ENCODE results near the gene DYNC1H1. TPM values are rescaled to one million over a fixed set of nuclear protein-coding genes. Genes with fewer than 3 reads are reported as not detected.

The DYNC1H1 gene
- polyA plus RNA-seq (ENCODE audit: insufficient read depth in 1 of 5, insufficient read length in 5 of 5, low replicate concordance in 1 of 5) = 100 to 1,000 TPM; 266 to 332 (median 277) TPM
- long read RNA-seq, donor 1, partial matches to known transcripts = 81 of 83 reads
- long read RNA-seq, donor 1, other reads (novel, unspliced or antisense) = 0 of 83 reads
- long read RNA-seq, donor 2, partial matches to known transcripts = 24 of 28 reads
- long read RNA-seq, donor 2, other reads (novel, unspliced or antisense) = 0 of 28 reads
- long read RNA-seq, donor 3, partial matches to known transcripts = 25 of 32 reads
- long read RNA-seq, donor 3, other reads (novel, unspliced or antisense) = 0 of 32 reads
- long read RNA-seq, donor 4, full-length matches to known transcripts = 9 of 59 reads
- long read RNA-seq, donor 4, partial matches to known transcripts = 50 of 59 reads
- long read RNA-seq, donor 4, other reads (novel, unspliced or antisense) = 0 of 59 reads
- long read RNA-seq, donor 5, full-length matches to known transcripts = 12 of 85 reads
- long read RNA-seq, donor 5, partial matches to known transcripts = 73 of 85 reads
- long read RNA-seq, donor 5, other reads (novel, unspliced or antisense) = 0 of 85 reads
- long read RNA-seq, donor 6, partial matches to known transcripts = 60 of 69 reads
- long read RNA-seq, donor 6, other reads (novel, unspliced or antisense) = 0 of 69 reads
- long read RNA-seq, donor 7, partial matches to known transcripts = 92 of 99 reads
- long read RNA-seq, donor 7, other reads (novel, unspliced or antisense) = 0 of 99 reads
- long read RNA-seq, donor 8, partial matches to known transcripts = 10 of 13 reads
- long read RNA-seq, donor 8, other reads (novel, unspliced or antisense) = 0 of 13 reads

DNA sequence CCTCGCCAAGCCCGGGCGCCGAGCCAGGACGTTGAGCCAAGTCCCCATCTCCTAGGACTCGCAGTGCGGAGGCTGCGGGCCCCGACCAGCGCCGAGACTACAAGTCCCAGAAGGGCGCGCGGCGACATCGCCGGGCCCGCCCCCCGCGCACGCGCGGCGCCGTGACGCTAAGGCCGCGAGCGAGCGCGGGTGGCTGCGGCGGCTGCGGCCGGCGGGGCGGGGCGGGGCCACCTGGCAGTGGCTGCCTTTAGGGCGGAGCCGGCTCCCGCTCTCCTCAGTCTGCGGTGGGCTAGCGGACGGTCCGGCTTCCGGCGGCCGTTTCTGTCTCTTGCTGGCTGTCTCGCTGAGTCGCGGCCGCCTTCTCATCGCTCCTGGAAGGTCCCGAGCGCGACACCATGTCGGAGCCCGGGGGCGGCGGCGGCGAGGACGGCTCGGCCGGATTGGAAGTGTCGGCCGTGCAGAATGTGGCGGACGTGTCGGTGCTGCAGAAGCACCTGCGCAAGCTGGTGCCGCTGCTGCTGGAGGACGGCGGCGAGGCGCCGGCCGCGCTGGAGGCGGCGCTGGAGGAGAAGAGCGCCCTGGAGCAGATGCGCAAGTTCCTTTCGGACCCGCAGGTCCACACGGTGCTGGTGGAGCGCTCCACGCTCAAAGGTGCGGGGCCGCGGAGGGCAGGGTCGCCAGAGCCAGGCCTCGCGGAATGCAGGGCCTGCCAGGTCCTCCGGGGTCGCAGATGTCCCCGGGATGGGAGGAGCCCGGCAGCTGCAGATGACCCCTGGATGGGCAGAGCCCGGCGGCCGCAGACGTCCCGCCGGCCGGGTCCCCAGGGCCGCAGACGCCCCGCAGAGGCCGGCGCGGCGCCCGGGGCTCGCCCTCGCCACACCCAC is at the start of gene DYNC1H1:
TSS of gene DYNC1H1 (plus strand) at position 277 of the 884 bp plus-strand sequence. CDS start at position 396, 119 bp downstream.
- DNase-seq = peak; percentile 96 to 98

DNA sequence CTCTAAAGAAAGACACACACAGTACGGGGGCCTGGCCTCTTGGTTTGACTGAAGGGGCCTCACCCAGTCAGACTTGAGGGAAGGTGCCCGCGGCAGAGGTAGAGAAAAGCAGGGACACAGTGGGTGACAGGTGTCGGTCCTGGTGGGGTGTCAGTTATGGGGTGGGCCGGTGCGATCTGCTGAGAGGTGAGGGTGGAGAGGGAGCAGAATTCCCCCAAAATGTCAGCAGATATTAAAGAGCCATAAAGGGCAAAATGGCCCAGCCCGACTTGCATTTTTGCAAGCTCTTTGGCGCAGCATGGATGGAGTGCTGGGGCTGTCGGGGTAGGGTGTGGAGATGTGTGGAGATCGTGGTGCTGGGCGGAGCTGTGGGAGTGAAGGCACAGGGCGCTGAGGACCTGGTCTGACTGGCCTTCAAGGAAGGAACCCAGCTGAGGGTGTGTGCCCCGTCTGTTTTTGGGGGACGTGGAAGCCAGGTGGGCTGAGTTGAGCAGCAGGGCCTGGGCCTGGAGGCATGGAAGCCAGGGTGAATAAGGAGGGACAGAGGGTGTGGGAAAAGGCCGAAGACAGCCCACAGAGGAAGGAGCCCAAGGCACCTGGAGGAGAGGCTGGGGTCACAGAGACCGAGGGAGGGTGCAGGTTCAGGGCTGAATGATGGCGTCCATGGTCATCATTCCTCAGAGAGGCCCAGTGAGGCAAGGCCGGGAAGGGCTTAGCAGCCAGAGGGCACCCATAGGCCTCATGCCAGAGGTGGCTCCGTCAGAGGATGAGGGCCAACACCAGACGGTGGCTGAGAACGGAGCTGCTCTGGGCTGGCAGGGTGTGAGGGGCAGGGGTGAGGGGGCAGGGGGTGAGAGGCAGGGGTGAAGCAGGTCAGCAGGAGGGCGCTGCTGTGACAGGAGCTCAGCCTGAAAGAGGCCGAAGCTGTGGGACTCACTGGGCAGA is 48.2 kb upstream of the DYNC1H1 start:
- DNase-seq = no peak

DNA sequence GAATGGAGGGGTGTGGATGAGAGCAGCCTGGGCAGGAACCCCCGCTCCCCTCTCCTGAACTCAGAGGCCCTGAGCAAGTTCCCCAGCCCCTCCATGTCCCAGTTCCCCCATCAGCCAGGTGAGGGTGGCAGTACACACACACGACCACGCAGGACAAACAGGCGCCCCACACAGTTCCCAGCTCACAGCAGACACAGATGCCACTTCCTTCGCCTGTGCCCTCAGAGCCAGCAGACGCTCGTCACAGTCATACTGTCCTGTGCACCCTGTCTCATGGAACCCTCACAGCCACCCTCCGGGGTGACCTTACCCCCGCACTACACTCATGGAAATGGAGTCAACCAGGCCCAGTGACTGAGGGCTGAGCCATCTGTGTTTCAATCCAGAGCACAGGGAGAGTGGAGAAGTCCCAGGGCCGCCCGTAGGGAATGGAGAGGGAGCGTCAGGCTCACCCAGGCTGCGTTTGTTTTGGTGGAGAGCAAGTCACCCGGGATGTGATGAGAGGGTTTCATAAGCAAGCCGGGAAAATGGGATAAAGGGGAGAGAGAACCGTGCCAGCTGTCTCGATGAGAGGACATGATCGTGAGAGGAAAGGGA is 47.5 kb upstream of the DYNC1H1 start:
- DNase-seq = no peak

DNA sequence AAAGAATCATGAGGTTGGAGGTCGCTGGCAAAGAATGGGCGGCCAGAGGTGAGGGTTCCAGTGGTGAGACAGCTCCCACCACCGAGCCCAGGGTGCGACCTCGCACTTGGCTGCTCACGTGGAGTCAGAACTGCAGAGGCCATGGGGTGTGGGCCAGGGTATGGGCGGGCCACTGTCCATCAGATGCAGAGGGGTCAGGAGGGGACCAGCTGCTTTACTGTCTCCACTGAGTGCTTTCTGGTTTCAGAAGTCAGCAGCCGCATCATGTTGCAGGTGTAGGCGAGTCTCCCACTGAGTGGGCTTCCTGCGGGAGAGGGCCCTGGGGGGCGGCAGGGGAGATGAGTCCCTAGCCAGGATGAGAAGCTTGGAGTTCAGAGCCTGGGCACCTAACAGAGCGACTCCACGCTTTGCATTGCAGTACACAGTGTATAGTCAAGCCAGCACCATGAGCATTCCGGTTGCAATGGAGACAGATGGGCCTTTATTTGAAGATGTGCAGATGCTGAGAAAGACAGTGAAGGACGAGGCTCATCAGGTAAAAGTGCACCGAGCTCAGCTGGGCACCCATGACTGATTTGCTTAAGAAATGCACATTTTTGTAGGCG is 46.9 kb upstream of the DYNC1H1 start:
- DNase-seq = no peak

DNA sequence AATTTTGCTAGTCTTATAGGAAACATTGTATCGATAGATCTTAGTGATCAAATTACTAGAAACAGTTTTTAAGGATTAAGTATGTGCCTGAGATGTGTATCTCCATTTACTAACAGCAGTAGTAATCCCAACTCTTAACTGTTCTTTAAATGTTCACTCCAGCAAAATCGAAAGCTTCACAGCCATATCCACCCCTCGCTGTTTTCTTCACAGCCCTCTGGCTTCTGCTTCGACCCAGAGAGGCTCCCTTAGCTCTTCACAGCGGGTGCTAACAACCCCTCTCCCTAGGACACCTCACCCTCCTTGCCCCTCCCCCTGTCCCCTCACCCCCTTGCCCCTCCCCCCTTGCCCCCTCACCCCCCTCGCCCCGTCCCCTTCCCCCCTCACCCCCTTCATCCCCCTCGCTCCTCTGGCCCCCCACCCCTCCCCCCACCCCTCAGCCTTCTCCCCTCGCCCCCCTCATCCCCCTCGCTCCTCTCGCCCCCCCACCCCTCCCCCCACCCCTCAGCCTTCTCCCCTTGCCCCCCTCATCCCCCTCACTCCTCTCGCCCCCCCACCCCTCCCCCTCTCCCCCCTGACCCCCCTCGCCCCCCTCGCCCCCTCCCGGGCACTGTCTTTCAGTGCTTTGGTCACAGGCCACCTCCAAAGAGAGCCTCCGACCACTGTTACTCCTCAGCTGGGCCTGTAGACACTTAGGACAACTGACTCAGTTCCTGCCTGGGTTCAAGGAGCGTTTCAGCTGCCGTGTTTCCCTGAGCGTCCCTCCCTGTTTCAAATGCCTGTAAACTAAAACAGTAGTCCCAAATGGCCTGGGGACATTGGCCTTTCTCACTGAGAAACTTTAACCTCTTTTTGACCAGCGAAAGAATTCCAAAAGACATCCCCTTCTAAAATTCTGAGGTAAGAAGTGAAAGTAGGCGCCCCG is 46.0 kb upstream of the DYNC1H1 start:
- no peak for DNase-seq

DNA sequence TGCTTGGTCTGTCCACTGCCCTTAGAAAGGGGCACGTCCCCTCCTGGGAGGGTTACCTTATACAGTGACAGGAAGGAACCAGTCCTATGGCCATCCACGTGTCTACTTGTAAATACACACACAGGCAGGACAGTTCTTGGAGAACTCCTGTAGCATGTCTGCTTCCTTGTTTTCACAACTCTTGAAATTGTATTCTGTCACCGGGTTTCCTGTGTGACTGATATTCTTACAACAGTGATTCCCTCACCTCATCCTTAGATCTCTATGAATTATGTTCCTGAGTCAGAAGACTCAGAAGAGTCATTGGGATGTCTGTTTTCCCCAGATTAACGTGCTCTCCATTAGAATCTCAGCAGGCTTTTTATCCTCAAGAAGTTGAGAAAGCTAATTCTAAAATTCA is 44.1 kb upstream of the DYNC1H1 start:
- no peak for DNase-seq

DNA sequence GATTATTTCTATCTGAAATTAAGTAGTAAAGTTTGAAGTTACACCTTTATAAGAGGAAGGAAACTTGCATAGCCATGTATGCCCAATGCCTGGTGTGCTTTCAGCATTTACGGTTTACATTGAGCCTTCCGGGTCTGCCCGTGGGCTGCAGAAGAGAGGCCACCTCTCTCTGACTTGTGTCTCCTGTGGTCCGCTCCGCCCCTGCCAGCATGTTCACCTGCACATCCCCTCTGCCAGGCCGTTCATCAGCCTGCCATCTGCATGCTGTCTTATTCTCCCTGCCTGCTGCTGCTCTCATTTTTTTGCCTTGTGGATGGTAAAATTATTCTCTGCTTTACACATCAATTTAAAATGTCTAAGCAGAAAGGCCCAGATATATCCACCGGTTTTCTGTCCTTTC is 41.5 kb upstream of the DYNC1H1 start:
- DNase-seq = no peak

DNA sequence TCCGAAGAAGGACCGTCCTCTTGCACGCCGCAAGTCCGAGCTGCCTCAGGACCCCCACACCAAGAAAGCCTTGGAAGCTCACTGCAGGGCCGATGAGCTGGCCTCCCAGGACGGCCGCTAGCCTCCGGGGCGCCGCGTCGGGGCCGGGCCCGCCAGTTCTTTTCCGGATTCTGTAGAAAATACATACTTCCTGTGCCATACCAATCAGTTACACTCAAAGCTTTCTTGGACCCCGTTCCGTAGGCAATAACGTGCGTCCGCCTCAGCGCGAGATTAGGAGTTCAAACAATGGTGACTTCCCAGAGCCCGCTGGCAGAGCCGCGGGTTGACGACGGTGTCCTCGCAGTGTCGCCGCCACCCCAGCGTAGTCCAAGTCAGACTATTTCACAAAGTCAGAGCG is 39.2 kb upstream of the DYNC1H1 start:
- no peak for DNase-seq

DNA sequence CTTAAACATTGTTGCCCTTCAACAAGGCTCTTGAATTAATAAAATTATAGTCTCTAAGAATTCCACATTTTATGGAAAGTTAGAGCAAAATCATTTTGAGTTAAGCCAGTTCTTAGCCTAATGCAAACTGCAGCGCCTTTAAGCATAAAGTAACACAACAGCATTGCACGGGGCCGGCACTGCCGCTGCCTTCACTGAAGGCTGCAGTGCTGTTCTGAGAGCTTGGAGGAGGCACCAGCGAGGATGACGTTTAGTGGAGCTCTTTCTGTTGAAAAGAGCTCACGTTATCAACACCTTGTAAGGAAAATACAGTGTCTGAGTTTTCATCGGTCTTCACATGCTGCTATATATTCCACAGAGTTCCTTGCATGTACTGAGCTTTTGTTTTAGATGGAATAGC is 38.3 kb upstream of the DYNC1H1 start:
- no peak for DNase-seq

DNA sequence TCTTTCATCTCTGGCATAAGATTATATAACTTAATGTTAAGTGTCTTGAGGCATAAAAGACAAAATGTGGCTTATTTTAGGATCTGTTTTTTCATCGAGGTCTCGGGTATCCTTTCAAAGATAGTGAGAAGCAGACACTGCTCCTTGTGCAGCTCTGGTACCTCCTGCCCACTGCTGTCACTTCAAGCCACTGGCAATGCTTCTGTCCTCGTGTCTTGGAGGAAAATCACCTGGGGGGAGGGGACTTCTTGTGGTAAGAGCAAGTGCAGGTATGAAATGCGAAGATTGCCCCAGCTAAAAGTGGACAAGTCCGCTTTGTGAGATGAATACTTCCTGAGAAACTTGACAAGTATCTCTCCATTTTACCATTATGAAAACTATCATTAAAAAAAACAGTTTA is 37.8 kb upstream of the DYNC1H1 start:
- no peak for DNase-seq

DNA sequence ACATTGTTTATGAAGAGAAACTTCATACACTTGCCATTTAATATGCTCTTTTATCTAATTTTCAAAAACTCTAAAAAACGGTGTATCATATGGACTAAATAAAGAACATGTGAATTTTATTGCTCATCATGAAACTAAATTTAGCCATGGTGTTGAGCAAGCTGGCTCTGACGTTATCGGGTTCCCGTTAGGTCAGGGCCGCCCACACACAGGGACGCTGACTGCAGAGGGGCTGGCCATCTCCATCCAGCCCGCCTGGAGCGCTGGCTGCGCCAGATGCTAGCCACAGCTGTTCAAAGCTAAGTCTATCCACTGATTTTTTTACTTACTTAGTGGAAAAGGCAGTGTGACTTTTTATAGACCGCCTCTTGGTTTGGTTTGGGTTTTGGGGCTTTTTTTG is 36.5 kb upstream of the DYNC1H1 start:
- peak; percentile 88 to 90 for DNase-seq

DNA sequence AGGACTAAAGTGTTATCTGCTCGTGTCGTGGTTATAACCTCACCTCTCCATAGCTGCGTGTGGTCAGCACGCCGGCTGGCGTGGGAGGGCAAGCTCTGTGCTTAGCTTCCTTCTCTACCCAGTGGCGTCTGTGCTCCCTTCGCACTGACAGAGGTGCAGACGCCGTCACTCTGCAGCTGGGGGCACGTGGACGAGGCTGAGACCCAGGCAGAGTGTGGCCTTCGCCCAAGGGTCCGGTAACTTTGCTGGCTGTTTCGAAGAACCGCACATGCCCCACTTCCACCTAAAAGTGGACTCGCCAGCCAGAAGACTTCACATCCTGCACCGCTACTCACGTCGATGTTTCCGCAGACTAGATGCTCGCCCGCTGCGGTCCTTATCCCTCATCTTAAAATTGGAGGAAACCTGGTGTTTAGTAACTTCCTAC is 35.9 kb upstream of the DYNC1H1 start:
- no peak for DNase-seq

DNA sequence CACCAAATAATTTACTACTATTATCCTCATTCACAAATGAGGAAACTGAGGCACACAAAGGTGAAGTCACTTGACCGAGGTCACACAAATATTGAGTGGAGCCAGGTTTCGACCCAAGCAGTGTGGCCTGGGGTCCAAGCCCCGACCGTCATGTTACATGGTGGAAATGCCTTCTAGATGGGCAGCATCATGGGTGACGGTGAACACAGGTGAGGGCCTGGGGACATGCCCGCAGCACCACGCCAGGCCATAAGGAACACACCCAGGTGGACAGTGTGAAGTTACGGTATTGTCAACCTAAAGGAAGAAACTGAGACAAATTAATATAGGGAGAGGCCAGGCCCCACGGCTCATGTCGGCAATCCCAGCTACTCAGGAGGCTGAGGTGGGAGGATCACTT is 35.3 kb upstream of the DYNC1H1 start:
- DNase-seq = no peak

DNA sequence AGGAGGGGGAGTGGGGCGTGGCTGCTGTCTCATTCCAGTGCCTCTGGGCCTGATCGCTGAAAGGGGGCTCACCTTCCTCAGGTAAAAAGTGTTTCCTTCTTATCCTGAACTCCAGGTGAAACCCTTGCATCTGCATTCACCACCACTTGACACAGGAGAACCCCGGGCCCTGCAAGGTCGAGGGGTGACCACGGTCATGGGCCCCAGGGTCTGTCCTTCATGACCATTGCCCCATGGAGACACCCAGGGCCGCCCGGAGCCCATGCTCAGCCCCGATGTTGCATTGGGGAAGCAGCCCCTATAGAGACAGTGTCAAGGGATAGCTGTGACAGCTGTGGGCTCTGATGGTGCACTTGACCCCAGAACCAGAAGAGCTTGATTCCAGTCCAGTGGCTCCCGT is 34.4 kb upstream of the DYNC1H1 start:
- DNase-seq = no peak

DNA sequence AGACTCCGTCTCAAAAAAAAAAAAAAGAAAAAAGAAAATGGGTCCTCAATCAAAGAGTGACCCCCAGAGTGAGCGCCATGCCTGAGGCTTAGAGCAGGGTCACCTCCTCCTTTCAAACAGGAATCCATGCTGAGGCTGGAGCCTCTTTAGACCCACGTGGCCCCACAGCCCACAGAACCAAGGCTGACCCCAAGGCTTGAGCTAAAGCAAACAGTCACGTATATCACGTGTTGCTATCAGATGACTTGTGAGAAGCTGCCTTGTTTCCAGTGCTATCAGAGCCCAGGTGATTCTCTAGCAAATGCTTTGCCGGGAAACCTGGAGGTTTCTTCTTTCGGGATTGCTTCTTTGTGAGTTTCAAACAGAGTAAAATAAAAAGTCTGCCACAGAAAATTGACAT is 31.7 kb upstream of the DYNC1H1 start:
- DNase-seq = no peak

DNA sequence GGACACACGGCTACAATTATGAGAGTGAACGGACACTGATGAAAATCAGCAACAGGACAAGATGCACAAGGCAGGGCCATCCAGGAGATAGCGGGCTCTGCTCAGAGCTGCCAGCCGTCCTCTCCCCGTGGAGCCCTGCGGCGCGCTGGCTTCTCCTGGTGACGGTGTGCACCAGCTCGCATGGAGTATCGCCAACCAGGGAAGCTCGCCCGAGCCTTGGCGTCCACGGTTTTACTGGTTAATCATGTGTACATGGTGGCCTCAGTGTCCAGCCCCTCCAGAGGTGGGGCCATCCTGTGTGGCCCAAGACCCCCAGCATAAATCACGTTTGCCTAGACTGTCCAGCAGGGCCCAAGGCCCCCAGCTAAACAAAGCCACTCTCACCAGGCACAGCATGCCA is 31.2 kb upstream of the DYNC1H1 start:
- no peak for DNase-seq

DNA sequence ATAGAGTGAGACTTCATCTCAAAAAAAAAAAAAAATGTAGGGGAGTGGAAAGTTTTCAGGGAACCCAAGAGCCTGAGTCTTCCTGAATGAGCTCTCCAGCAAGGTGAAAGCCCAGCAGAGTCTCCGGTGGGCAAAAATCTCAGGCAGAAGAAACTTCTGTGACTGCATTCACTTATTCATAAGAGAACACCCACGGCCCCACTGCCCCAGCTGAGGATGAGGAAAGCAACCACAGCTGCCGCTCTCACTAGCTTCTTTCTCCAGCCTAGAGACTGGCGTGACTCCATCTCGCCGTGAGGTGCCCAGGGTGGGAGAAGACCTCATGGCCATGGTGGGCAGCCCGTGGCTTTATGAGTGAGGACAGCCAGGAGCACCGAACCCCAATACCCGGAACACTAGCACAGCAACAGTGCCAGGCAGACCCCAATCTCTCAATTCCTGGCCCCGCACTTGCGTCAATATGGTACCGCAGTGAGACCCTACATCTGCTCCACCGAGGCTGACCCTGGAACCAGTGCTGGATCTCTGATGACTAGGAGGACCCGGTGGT is 29.7 kb upstream of the DYNC1H1 start:
- DNase-seq = no peak

Measured in right lung (tissue), 10 donors.